A549 (cell line): ENCODE data around the gene ZNF264.

Experiments used
- CHD4 ChIP-seq: fragments of 200-600 bp; sonication (generic); IDR thresholded peaks from 2 replicates; pipeline ENCODE4 v1.6.1; 2016; ENCODE audit warnings: antibody characterized with exemption, mild to moderate bottlenecking, borderline replicate concordance
- CTCF ChIP-seq: fragments of >200 bp; sonication (Bioruptor Twin); formaldehyde crosslinking; IDR thresholded peaks from 3 replicates; pipeline ENCODE4 v1.5.1; 2016
- E2F6 ChIP-seq: IDR thresholded peaks from 2 replicates; pipeline ENCODE4 v1.6.1; 2012; ENCODE audit warnings: low read depth, borderline replicate concordance
- ELK1 ChIP-seq: fragments of 150-350 bp; IDR thresholded peaks from 2 replicates; pipeline ENCODE4 v1.6.1; 2014; ENCODE audit warnings: low read depth, mild to moderate bottlenecking, low read length
- GATA3 ChIP-seq: IDR thresholded peaks from 2 replicates; pipeline ENCODE4 v1.6.1; 2012; ENCODE audit warnings: borderline replicate concordance
- JUN ChIP-seq, 2 experiments: fragments of >200 bp; sonication (Bioruptor Twin); formaldehyde crosslinking; IDR thresholded peaks; 2 replicates in 1 of 2; 3 replicates in 1 of 2; pipeline ENCODE4 v1.6.1; 2016 to 2017
- MAX ChIP-seq: IDR thresholded peaks from 2 replicates; pipeline ENCODE4 v1.6.1; 2012
- NFE2L2 ChIP-seq: fragments of 150-350 bp; conservative IDR thresholded peaks from 2 replicates; pipeline ENCODE4 v1.6.1; 2014; ENCODE audit warnings: low read length
- NR3C1 ChIP-seq: fragments of >200 bp; sonication (Bioruptor Twin); formaldehyde crosslinking; IDR thresholded peaks from 3 replicates; pipeline ENCODE4 v1.6.1; 2017
- POLR2A ChIP-seq: IDR thresholded peaks from 2 replicates; pipeline ENCODE4 v1.6.1; 2012; ENCODE audit warnings: mild to moderate bottlenecking, low read length
- RFX5 ChIP-seq: fragments of 450-650 bp; IDR thresholded peaks from 2 replicates; pipeline ENCODE4 v1.7.1; 2014; ENCODE audit warnings: antibody characterized with exemption, mild to moderate bottlenecking, moderate library complexity
- SMC3 ChIP-seq: fragments of >200 bp; sonication (Bioruptor Twin); formaldehyde crosslinking; IDR thresholded peaks from 3 replicates; pipeline ENCODE4 v1.6.1; 2018; ENCODE audit warnings: inconsistent platforms

- TF ChIP-seq E2F6 (no peak), CTCF (no peak), POLR2A (no peak), NR3C1 (no peak), SMC3 (no peak), RFX5 (no peak), JUN (IDR thresholded peaks at IDR 0.05) (no peak), CHD4 (no peak), ELK1 (no peak), GATA3 (no peak), MAX (no peak), NFE2L2 (no peak)
These were observed 1.7 kb downstream of the ZNF264 start for GRCh38 chr19:57192993-57193392.
